HG03571 (cell line): ENCODE results near the gene IMPDH1.
A peak's percentile ranks its signal among the peaks of the same experiment; 100 is the strongest.

Experiments used
- ATAC-seq: cut with Tn5 transposase; IDR thresholded peaks from one replicate; pipeline ENCODE4 v1.9.1; 2021; ENCODE audit not compliant: unreplicated experiment

The IMPDH1 gene

DNA sequence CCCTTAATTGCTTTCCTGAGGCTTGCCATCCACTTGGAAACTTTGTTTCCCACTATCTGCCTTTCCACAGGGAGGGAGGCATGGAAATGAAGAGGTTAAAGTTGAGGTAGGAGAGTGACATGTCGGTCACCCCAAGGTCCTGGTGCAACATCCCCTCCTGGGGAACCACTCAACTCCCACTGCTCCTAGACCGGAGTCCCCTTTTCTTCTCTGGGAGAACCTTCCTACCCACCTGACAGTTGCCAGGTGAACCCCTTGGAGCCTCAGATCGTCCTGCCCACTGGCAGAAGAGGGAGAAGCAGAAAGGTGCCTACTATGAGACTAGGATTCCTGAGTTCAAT is 21.7 kb downstream of the IMPDH1 start:
- no peak for ATAC-seq

DNA sequence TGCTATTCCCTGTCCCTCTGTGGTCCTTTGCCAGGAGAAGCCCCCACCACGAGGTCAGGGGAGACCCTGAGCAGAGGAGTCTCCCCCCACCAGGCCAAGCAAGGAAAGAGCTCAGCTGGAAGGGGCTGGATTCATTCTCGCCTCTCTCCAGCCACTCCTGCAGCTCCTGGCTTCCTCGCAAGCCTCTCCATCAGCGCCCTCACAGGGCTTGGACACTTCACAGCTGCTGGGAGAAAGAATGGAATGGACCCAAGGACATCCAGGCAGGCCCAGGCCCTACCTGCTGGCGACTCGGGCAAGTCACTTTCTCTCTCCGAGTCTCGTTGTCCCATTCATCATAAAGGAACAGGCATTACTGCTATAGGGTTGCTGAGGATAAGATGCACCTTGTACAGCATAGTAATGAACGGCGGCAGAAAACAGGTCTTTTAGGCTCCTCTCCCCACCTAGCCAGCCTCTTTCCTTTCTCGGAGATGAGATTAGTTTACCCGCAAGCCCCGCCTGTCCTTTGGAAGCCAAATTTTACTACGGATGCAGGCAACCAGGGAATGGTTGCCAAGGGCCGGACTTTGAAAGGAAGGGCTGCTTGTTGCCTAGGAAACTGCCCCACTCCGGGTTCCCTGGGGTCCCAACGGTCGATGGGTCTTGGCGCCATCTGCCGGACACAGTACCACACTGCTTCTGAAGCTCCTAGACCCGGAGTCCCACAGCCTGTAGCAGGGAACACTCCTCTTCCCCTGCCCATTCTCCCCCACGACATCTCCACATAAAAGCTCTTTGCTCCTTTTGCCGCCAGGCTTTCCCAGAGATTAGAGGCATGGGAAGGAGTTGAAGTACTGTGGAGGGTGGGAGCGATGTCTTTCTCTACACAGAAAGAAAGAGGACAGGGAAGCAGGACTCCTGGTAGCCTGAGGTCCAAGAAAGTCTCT is 22.3 kb downstream of the IMPDH1 start:
- ATAC-seq = peak; percentile 75

DNA sequence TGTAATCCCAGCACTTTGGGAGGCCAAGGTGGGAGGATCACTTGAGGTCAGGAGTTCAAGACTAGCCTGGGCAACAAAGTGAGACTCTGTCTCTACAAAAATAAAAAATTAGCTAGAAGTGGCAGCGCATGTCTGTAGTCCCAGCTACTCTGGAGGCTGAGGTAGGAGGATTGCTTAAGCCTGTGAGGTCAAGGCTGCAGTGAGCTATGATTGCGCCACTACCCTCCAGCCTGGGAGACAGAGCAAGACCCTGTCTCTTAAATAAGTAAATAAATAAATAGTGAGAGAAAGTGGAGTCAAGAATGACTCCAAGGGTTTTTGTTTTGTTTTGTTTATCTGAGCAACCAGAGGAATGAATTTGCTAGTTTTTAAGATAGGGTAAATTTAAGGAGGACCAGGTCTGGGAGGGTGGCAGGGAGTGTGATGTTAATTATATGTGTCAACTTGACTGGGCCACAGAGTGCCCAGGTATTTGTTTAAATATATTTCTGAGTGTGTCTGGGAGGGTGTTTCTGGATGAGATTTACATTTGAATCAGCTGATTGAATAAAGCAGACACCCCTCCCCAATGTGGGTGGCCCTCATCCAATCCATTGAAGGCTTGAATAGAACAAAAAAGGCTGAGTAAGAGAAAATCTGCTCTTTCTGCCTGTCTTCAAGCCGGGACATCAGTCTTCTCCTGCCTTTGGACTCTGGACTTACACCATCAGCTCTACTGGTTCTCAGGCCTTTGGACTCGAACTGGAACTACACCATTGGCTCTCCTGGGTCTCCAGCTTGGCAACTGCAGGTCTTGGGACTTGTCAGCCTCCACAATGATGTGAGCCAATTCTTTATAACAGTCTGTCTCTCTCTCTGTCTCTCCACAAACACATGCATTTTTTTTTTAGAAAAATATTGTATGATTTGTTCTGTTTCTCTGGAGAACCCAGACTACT is 23.5 kb downstream of the IMPDH1 start:
- ATAC-seq = no peak

DNA sequence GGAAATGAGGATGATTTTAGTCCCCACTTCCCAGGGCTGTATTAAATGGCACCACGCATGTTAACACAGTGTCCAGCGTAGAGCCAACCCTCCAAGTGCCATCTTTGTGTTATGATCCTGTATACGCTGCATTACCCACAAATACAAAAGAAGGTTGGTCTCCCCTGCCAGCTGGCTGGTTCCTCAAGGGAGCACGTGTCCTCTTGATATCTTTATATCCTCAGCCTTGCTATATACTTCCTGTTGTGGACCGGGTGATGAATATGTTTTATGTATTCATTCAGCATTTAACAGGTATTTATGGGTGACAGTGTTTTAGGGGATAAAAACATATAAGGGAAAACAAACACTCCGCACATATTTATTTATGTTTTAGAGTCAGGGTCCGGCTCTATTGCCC is 25.1 kb downstream of the IMPDH1 start:
- ATAC-seq = no peak

DNA sequence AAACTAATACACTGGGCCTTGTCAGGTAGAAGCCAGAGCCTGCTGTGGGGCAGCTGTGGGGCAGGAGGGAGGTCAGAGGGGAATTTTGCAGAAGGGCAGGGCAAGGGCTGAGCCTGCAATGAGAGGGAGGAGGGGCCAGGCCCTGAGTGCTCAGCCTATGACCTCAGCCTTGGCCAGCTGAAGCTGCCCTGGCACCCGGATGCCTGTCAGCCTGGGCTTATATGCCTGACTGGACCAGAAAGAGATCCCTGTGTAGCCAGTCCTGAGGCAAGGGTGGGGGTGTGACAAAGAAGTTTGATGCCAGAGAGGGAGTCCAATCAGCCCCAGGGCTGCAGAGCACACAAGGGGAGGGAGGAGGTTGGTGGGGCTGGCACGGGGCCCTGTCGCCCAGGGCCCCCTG is 26.0 kb downstream of the IMPDH1 start:
- ATAC-seq = no peak

DNA sequence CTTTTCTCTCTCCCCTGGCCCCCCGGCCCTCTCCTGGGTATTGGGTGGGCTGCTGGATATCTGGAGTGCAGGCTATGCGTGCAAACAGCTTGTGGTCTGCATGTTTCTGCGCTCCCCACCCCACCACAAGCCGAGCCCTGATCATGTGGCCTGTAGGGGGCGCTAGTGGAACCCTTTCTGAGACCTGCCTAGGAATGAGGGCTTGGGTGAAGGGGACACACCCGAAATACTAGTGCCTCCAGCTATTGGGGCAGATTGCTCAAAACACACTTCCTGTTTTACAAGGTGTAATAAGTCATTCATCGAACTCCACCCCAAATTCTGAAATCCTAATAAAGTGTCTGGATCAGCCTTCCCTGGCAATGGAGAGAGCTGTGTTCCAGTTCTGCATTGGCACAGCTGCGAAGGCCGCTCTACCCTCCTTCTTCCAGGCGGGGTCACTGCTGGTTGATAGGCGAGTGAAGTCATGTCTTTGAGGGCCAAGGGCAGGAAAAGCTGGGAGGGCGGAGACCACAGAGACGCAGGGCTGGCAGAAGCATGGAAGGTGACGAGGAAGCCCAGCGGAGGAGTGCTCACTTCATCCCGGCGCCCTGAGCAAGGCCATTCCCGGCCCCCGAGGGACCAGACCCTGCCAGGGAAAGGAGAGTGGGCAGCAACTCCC is 28.5 kb downstream of the IMPDH1 start:
- no peak for ATAC-seq

DNA sequence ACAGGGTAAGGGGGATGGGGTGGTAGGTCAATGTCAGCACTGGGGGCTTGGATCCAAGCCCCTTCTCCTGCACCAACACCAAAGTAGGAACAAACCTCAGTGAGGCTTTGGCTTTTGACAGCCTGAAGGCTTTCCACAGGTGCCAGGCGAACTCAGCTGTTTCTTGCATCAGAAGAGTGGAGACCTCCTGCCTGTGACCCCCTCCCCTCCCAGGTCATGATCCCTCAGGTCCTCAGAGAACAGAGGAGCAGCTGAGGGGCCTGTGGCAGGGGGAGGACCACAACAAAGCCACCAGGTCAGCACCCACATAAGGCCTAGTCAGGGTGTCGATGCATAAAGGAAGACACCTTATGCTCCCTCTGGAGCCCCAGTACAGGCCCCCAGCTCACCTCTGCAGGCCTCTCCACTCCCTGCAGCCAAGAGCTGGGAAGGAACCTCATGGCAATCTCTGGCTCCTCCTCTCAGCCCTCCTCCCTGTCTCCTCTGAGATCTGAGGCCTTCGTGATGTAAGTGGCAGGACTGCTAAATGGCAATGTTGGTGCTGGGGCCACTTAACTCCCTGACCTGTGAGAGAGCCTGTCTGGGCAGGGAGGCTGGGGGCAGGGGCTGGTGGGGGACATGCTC is 29.2 kb downstream of the IMPDH1 start:
- ATAC-seq = no peak

DNA sequence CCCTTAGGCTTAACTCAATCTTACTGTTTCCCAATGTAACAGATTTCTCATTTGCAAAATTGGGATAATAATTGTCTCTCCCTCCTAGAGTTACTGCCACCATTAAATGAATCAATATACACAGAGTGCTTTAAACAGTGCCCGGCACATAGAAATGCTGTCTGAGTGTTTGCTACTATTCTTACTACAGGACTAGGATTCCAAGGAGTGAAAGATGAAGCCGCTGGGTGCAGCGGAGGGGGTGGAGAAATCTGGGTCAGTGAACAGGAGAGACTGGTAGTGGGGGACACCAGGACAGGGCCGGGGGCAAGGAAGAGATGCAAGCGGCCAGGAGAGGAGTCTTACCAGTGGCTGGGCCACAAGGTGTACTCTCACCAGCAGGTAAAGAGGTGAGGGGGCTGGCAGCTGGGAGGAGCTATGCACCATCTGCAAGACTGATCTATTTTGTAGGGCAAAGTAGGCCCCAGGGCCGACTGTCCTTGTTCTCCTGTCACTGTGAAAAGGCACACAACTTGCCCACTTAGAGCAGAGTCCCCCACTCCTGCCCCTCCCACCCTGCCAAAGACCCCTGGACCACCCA is 29.8 kb downstream of the IMPDH1 start:
- ATAC-seq = no peak

DNA sequence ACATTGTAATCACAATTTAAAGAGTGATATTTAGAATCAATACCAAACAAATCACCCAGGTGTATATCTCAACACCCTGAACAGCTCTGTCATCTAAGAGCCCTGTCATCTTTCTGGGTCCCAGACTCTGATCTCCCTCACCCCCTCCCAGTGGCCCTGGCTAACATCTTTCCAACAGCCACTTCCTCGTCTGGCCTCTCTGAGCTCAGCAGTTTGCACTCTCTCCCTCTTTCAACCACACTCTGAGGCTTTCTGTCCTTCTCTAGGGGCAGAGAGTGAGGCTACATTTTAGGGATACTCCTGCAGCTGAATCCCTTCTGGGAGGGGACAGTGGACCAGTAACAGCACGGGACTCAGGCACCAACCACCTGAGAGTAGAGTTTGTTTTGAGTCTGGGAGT is 31.1 kb downstream of the IMPDH1 start:
- ATAC-seq = no peak

DNA sequence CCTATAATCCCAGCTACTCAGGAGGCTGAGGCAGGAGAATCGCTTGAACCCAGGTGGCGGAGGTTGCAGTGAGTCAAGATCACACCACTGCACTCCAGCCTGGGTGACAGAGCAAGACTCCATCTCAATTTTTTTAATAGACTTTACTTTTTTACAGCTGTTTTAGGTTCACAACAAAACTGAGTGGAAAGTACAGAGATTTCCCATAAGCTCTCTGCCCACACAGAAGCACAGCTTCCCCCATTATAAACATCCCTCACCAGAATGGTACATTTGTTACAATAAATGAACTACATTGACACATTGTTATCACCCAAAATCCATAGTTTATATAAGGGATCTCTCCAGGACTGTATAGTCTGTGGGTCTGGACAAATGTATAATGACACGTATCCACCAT is 33.7 kb downstream of the IMPDH1 start:
- ATAC-seq = no peak

DNA sequence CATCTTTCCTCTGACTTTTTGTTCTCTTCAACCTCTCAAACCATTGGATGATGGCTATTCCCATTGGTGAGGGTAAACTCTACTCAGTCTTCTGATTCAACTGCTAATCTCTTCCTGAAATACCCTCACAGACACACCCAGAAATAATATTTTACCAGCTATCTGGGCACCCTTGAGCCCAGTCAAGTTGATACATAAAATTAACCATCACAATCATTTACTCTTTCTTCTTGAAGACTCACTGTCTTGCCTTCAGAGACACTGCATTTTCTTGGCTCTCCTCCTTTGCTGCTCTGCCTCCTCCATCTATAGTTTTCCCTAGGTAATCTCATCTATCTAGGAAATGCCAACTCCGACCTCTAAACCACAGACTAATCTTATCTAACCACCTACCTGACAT is 35.7 kb downstream of the IMPDH1 start:
- no peak for ATAC-seq

DNA sequence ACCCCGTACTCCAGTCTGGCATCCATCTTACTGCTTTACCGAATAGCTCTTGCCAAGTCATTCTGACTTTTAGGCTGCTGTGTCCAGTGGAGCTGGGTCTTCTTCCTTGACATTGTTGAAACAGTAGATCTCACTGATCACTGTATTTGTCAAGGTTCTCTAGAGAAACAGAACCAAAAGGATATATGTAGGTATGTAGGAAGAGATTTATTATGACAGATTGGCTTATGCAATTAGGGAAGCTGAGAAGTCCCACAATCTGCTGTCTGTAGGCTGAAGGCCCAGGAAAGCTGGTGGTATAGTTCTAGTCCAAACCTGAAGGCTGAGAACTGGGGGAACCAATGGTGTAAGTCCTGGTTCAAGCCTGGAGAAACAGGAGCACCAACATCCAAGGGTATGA is 36.2 kb downstream of the IMPDH1 start:
- ATAC-seq = no peak

DNA sequence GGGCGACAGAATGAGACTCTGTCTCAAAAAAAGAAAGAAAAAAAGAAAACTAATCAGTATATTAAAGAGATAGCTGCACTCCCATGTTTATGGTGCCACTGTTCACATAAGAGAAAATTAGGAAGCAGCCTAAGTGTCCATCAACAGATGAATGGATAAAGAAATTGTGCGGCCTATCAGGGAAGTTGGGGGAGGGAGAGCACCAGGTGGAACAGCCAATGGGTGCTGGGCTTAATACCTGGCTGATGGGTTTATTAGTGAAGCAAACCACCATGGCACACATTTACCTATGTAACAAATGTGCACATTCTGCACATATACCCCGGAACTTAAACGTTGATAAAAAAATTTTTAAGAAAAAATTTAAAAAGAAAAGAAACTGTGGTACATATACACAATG is 39.3 kb downstream of the IMPDH1 start:
- ATAC-seq = no peak

DNA sequence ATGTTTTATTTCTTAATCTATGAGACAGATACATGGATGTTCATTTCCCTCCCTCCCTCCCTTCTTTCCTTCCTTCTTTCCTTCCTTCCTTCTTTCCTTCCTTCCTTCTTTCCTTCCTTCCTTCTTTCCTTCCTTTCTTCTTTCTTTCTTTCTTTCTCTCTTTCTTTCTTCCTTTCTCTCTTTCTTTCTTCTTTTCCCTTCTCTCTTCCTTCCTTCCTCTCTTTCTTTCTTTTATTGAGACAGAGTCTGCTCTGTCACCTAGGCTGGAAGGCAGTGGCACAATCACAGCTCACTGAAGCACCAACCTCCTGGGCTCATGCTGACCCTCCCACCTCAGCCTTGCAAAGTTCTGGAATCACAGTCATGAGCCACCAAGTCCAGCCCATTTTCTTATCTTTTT is 42.8 kb downstream of the IMPDH1 start:
- ATAC-seq = no peak

DNA sequence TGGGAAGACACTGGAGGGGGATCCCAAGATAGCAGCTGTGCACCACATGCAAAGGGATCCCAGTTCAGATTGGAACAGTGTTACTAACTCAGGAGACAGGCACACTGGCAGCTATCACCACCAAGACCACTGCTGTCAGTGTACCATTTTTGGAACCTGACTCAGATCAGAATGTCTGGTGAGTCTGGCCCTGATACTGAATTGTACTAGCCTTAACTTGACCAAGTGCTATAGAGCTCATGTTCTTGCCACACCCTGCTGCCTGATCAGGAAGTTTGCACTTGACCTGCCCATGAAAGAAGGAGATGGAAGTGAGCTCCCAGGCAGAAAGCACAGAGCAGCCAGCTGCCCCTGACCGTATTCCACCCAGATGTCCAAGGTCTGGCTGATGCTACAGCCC is 43.5 kb downstream of the IMPDH1 start:
- no peak for ATAC-seq

DNA sequence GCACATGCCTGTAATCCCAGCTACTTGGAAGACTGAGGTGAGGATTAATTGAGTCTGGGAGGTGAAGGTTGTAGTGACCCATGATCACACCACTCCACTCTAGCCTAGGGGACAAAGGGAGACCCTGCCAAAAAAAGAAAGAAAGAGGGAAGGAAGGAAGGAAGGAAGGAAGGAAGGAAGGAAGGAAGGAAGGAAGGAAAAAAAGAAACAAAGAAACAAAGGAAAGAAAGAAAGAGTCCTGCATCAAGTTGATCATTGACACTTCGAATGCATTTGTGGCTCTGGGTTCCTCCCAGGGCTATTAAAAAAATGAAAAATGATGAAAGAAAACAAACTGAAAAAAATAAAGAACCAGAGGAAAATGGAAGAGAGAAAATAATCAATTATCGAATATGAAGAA is 44.4 kb downstream of the IMPDH1 start:
- no peak for ATAC-seq

DNA sequence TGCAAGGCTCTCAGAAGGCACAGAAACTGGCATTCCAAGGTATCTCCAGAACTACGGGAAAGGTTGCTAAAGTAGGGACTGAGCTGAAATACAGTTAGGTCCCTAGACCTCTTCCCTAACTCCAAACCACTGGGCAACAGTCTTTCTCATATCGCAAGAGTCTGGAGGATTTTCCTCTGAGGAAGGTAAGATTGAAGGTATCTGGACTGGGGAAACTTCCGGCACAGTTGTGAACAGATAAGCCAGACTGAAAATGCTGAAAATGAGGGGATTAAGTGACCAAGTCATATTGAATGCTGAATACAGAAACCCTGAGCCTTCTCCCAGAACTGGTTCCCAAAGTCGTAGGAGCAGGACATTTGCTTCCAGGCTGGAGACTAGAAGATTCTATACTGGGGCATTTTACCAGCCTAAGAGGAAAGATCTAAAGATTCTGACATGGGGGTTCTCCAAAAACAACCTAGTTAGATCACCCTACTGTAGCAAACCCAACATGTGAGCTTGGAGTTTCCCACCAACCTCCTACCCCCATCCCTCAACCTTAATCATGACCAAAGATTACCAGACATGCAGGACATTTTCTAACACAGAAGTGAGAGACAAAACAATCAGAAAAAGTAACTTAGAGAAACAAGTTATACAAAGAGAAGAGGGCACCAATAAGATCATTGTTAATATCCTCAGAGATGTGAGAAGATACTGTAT is 45.5 kb downstream of the IMPDH1 start:
- ATAC-seq = no peak

DNA sequence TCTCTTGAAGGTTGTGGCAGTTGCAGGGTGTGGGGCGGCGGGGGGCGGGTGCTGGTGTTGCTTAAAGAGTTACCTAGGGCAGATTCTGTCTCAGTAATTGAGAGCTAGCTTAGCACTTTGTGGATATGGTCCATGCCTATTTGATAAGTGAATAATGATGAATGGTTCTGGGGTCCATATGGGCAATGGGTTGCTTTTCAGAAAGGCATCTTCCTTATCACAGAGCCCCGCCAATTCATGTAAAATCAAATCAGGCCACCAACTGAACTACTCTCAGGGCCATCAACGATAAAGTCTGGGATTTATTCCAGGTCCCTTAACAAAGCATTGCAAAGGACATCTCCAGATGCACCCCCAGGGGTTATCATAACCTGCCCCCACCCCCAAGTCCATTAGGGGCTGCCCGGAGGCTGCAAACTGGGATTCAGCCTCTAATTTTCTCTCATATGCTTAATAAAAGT is 46.5 kb downstream of the IMPDH1 start:
- ATAC-seq = no peak

DNA sequence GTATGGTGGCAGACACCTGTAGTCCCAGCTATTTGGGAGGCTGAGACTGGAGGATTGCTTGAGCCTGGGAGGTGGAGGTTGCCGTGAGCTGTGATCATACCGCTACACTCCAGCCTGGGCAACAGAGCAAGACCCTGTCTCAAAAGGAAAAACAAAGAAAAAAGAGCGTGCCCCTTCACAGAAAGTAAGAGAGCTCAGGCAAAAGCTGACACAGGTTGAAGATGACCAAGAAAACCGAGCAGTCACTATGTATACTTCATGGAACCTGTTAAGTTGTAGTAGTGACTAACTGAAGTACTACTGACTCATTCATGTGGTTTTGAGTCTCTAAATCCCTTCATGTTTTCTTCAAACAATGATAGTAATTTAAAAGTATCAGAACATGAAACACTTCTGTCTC is 47.1 kb downstream of the IMPDH1 start:
- ATAC-seq = no peak
